Mammary epithelial cell (primary cell): Measurements from ENCODE around the gene MMUT.

Source experiments
- EZH2 ChIP-seq: IDR thresholded peaks from 2 replicates; pipeline ENCODE4 v1.6.1; 2012; ENCODE audit warnings: low read length, inconsistent platforms, borderline replicate concordance
- TF ChIP-seq, protein P1 (sequence below), 2 donors: IDR thresholded peaks in 1 of 2; conservative IDR thresholded peaks in 1 of 2; 2 replicates each; pipeline ENCODE4 v1.5.1; 2011 to 2012; ENCODE audit warnings: inconsistent platforms in 2 of 2, low read length in 2 of 2, mild to moderate bottlenecking in 2 of 2, control low read depth in 1 of 2, low read depth in 1 of 2; ENCODE audit not compliant: insufficient read depth in 1 of 2; ENCODE audit errors: extremely low read depth in 1 of 2

DNA sequence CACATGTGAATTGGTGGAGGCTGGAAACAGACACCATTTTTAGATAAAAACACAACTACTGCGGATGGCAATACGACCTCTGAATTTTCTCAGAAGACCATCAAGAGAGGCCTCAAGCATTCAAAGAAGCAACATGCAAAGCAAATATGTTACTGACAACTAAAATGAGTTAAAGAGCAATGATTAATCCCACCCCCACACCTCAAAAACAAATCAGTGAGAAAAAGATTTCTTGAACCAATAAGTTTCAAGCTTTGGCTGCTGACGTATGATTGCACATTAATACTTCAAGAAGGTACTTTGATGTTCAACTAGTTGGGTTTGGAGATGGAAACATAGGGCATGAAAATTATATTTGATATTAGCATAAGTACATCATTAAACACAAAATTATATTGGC lies 982 bp downstream of the MMUT start:
- TF ChIP-seq, protein P1, sequence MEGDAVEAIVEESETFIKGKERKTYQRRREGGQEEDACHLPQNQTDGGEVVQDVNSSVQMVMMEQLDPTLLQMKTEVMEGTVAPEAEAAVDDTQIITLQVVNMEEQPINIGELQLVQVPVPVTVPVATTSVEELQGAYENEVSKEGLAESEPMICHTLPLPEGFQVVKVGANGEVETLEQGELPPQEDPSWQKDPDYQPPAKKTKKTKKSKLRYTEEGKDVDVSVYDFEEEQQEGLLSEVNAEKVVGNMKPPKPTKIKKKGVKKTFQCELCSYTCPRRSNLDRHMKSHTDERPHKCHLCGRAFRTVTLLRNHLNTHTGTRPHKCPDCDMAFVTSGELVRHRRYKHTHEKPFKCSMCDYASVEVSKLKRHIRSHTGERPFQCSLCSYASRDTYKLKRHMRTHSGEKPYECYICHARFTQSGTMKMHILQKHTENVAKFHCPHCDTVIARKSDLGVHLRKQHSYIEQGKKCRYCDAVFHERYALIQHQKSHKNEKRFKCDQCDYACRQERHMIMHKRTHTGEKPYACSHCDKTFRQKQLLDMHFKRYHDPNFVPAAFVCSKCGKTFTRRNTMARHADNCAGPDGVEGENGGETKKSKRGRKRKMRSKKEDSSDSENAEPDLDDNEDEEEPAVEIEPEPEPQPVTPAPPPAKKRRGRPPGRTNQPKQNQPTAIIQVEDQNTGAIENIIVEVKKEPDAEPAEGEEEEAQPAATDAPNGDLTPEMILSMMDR (conservative IDR thresholded peaks at IDR 0.05 in 1 of 2, IDR thresholded peaks at IDR 0.05 in 1 of 2; ENCODE audit: extremely low read depth in 1 of 2, insufficient read depth in 1 of 2, low read depth in 1 of 2, low read length in 2 of 2), result no peak
- no peak for TF ChIP-seq EZH2
